ENCODE measurements around the gene ADAT2. TPM values are rescaled to one million over a fixed set of nuclear protein-coding genes. Genes with fewer than 3 reads are reported as not detected.

Gene ADAT2
- total and polyA plus RNA-seq, 2 of the 13 experiments (the other 11 are each of a cell fraction or from before 2014, with no cell fraction given): 10.5 to 18.3 TPM

- TF ChIP-seq ZHX2 (IDR thresholded peaks at IDR 0.05; ENCODE audit: low read depth) (peak; percentile 88), ZHX2 (CRISPR knock-in tag; IDR thresholded peaks at IDR 0.05; ENCODE audit: borderline replicate concordance) (peak; percentile 72), HMG20B (CRISPR knock-in tag; conservative IDR thresholded peaks at IDR 0.05) (peak; percentile 94; the same call in 1 of the 2 replicates), CHD4 (IDR thresholded peaks at IDR 0.05; ENCODE audit: borderline replicate concordance, low read length) (no peak), ZNF3 (CRISPR knock-in tag; IDR thresholded peaks at IDR 0.05) (peak; percentile 29; the same call in 1 of the 2 replicates), THRA (CRISPR knock-in tag; IDR thresholded peaks at IDR 0.05; ENCODE audit: borderline replicate concordance) (peak; percentile 89), HMGA1 (CRISPR knock-in tag; conservative IDR thresholded peaks at IDR 0.05) (no peak), PAX8 (CRISPR knock-in tag; IDR thresholded peaks at IDR 0.05; ENCODE audit: borderline replicate concordance) (peak; percentile 53; the same call in 1 of the 2 replicates), NRL (CRISPR knock-in tag; IDR thresholded peaks at IDR 0.05; ENCODE audit: borderline replicate concordance) (peak; percentile 99), FOXC1 (CRISPR knock-in tag; IDR thresholded peaks at IDR 0.05; ENCODE audit: borderline replicate concordance) (peak; percentile 91), ASH2L (IDR thresholded peaks at IDR 0.05; ENCODE audit: insufficient read length, low read depth, low read length) (peak; percentile 100), ZNF800 (CRISPR knock-in tag; IDR thresholded peaks at IDR 0.05) (peak; percentile 92; the same call in 1 of the 2 replicates), TRAFD1 (CRISPR knock-in tag; IDR thresholded peaks at IDR 0.05; ENCODE audit: borderline replicate concordance) (peak; percentile 85; the same call in 1 of the 2 replicates), ZNF7 (CRISPR knock-in tag; IDR thresholded peaks at IDR 0.05) (peak; percentile 63; the same call in 1 of the 2 replicates), MXI1 (IDR thresholded peaks at IDR 0.05; ENCODE audit: borderline replicate concordance, low read depth, low read length) (peak; percentile 88; the same call in 2 of the 3 replicates), EED (CRISPR knock-in tag; IDR thresholded peaks at IDR 0.05) (peak; percentile 96), AHR (CRISPR knock-in tag; IDR thresholded peaks at IDR 0.05) (peak; percentile 97)
Measured at GRCh38 chr6:143450453-143451371, at the start of gene ADAT2, which contains the start of gene PEX3 (continued).
